ENCODE results near the gene HAO2. TPM values are rescaled to one million over a fixed set of nuclear protein-coding genes. Genes with fewer than 3 reads are reported as not detected.

The HAO2 gene
- total RNA-seq, 2 donors from 2014 or later, result not detected

- Histone ChIP-seq H3K27me3 (no peaks in the 10 kb centered on the region), H3K36me3 (replicated peaks in 1 of 2; ENCODE audit: insufficient read depth in 1 of 2, low read depth in 2 of 2) (no peaks in the 10 kb centered on the region), H3K4me3 (no peak overlapping the region), H3K27ac (no peak overlapping the region), H3K9me3 (no peaks in the 10 kb centered on the region), H3K4me1 (peaks cover 6% of the 10 kb centered on the region)
- ATAC-seq (no peak), DNase-seq (no peak)
- WGBS, 2 donors, result 86 to 88% methylated on average over 1 of the region's 1 CpG
- TF ChIP-seq CTCF (IDR thresholded peaks at IDR 0.05) (no peak), POLR2A (IDR thresholded peaks at IDR 0.05) (no peak)
- intact Hi-C loops (cut with DNase I), result no loop called here
Observed at GRCh38 chr1:119379117-119379516, 10.5 kb downstream of the HAO2 start.

GRCh38 chr1:119380304-119380703 lies 11.7 kb downstream of the HAO2 start:
- Histone ChIP-seq H3K4me1 (no peaks in the 10 kb centered on the region), H3K4me3 (no peak overlapping the region), H3K27me3 (no peaks in the 10 kb centered on the region), H3K9me3 (no peaks in the 10 kb centered on the region), H3K27ac (no peak overlapping the region), H3K36me3 (replicated peaks in 1 of 2; ENCODE audit: insufficient read depth in 1 of 2, low read depth in 2 of 2) (no peaks in the 10 kb centered on the region)
- WGBS, 2 donors, result 67 to 74% methylated on average over 2 of the region's 2 CpGs
- DNase-seq, result no peak
- ATAC-seq, result no peak
- intact Hi-C loops (cut with DNase I), result no loop called here
- TF ChIP-seq CTCF (IDR thresholded peaks at IDR 0.05), result no peak
- no peak for TF ChIP-seq POLR2A (IDR thresholded peaks at IDR 0.05)

- no peaks in the 10 kb centered on the region for H3K4me1 ChIP-seq
- intact Hi-C loops (cut with DNase I), result no loop called here
- TF ChIP-seq CTCF (IDR thresholded peaks at IDR 0.05) (no peak), POLR2A (IDR thresholded peaks at IDR 0.05) (no peak)
- H3K36me3 ChIP-seq (replicated peaks in 1 of 2; ENCODE audit: insufficient read depth in 1 of 2, low read depth in 2 of 2), result no peaks in the 10 kb centered on the region
- WGBS, 2 donors, result 87 to 91% methylated on average over 5 of the region's 5 CpGs
- no peak overlapping the region for H3K27ac ChIP-seq
- ATAC-seq, result no peak
- DNase-seq, result no peak
- H3K4me3 ChIP-seq, result no peak overlapping the region
- no peaks in the 10 kb centered on the region for H3K9me3 ChIP-seq
- H3K27me3 ChIP-seq, result no peaks in the 10 kb centered on the region
Observed at GRCh38 chr1:119380983-119381662, 12.5 kb downstream of the HAO2 start.

- Histone ChIP-seq H3K9me3 (no peaks in the 10 kb centered on the region), H3K4me1 (no peaks in the 10 kb centered on the region), H3K4me3 (no peak overlapping the region), H3K36me3 (replicated peaks in 1 of 2; ENCODE audit: insufficient read depth in 1 of 2, low read depth in 2 of 2) (no peaks in the 10 kb centered on the region), H3K27ac (no peak overlapping the region), H3K27me3 (no peaks in the 10 kb centered on the region)
- WGBS, 2 donors, result 76 to 83% methylated on average over 4 of the region's 4 CpGs
- intact Hi-C loops (cut with DNase I), result no loop called here
- no peak for DNase-seq
- no peak for ATAC-seq
- no peak for TF ChIP-seq CTCF (IDR thresholded peaks at IDR 0.05)
- no peak for TF ChIP-seq POLR2A (IDR thresholded peaks at IDR 0.05)
Observed at GRCh38 chr1:119384591-119384990, 16.0 kb downstream of the HAO2 start.

- Histone ChIP-seq H3K36me3 (replicated peaks in 1 of 2; ENCODE audit: insufficient read depth in 1 of 2, low read depth in 2 of 2) (no peaks in the 10 kb centered on the region), H3K27me3 (no peaks in the 10 kb centered on the region), H3K9me3 (no peaks in the 10 kb centered on the region), H3K27ac (no peak overlapping the region), H3K4me1 (no peaks in the 10 kb centered on the region), H3K4me3 (no peak overlapping the region)
- DNase-seq, result no peak
- 19 to 24% methylated on average over 1 of the region's 1 CpG for WGBS, 2 donors
- TF ChIP-seq POLR2A (IDR thresholded peaks at IDR 0.05) (no peak), CTCF (IDR thresholded peaks at IDR 0.05) (no peak)
- intact Hi-C loops (cut with DNase I), result no loop called here
- no peak for ATAC-seq
Observed at GRCh38 chr1:119385650-119386049, 17.1 kb downstream of the HAO2 start.
